ENCODE results near the gene PGBD1. TPM values are rescaled to one million over a fixed set of nuclear protein-coding genes. Genes with fewer than 3 reads are reported as not detected.
A peak's percentile ranks its signal among the peaks of the same experiment; 100 is the strongest.

Gene PGBD1
- total and polyA plus RNA-seq, 2 of the 13 experiments (the other 11 are each of a cell fraction or from before 2014, with no cell fraction given), result 3.6 to 6.9 TPM

GRCh38 chr6:28252009-28252975 lies 29.1 kb upstream of the PGBD1 start, which contains the start of gene ZKSCAN4 (continued):
- TF ChIP-seq, protein P1, sequence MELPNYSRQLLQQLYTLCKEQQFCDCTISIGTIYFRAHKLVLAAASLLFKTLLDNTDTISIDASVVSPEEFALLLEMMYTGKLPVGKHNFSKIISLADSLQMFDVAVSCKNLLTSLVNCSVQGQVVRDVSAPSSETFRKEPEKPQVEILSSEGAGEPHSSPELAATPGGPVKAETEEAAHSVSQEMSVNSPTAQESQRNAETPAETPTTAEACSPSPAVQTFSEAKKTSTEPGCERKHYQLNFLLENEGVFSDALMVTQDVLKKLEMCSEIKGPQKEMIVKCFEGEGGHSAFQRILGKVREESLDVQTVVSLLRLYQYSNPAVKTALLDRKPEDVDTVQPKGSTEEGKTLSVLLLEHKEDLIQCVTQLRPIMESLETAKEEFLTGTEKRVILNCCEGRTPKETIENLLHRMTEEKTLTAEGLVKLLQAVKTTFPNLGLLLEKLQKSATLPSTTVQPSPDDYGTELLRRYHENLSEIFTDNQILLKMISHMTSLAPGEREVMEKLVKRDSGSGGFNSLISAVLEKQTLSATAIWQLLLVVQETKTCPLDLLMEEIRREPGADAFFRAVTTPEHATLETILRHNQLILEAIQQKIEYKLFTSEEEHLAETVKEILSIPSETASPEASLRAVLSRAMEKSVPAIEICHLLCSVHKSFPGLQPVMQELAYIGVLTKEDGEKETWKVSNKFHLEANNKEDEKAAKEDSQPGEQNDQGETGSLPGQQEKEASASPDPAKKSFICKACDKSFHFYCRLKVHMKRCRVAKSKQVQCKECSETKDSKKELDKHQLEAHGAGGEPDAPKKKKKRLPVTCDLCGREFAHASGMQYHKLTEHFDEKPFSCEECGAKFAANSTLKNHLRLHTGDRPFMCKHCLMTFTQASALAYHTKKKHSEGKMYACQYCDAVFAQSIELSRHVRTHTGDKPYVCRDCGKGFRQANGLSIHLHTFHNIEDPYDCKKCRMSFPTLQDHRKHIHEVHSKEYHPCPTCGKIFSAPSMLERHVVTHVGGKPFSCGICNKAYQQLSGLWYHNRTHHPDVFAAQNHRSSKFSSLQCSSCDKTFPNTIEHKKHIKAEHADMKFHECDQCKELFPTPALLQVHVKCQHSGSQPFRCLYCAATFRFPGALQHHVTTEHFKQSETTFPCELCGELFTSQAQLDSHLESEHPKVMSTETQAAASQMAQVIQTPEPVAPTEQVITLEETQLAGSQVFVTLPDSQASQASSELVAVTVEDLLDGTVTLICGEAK (IDR thresholded peaks at IDR 0.05), result peak; percentile 90
- TF ChIP-seq, protein P1 (CRISPR knock-in tag; IDR thresholded peaks at IDR 0.05), result no peak; the same call in 1 of the 2 replicates
- TF ChIP-seq, protein P2, sequence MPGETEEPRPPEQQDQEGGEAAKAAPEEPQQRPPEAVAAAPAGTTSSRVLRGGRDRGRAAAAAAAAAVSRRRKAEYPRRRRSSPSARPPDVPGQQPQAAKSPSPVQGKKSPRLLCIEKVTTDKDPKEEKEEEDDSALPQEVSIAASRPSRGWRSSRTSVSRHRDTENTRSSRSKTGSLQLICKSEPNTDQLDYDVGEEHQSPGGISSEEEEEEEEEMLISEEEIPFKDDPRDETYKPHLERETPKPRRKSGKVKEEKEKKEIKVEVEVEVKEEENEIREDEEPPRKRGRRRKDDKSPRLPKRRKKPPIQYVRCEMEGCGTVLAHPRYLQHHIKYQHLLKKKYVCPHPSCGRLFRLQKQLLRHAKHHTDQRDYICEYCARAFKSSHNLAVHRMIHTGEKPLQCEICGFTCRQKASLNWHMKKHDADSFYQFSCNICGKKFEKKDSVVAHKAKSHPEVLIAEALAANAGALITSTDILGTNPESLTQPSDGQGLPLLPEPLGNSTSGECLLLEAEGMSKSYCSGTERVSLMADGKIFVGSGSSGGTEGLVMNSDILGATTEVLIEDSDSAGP (CRISPR knock-in tag; IDR thresholded peaks at IDR 0.05; ENCODE audit: borderline replicate concordance), result peak; percentile 10; the same call in 1 of the 2 replicates
- TF ChIP-seq, protein P3, sequence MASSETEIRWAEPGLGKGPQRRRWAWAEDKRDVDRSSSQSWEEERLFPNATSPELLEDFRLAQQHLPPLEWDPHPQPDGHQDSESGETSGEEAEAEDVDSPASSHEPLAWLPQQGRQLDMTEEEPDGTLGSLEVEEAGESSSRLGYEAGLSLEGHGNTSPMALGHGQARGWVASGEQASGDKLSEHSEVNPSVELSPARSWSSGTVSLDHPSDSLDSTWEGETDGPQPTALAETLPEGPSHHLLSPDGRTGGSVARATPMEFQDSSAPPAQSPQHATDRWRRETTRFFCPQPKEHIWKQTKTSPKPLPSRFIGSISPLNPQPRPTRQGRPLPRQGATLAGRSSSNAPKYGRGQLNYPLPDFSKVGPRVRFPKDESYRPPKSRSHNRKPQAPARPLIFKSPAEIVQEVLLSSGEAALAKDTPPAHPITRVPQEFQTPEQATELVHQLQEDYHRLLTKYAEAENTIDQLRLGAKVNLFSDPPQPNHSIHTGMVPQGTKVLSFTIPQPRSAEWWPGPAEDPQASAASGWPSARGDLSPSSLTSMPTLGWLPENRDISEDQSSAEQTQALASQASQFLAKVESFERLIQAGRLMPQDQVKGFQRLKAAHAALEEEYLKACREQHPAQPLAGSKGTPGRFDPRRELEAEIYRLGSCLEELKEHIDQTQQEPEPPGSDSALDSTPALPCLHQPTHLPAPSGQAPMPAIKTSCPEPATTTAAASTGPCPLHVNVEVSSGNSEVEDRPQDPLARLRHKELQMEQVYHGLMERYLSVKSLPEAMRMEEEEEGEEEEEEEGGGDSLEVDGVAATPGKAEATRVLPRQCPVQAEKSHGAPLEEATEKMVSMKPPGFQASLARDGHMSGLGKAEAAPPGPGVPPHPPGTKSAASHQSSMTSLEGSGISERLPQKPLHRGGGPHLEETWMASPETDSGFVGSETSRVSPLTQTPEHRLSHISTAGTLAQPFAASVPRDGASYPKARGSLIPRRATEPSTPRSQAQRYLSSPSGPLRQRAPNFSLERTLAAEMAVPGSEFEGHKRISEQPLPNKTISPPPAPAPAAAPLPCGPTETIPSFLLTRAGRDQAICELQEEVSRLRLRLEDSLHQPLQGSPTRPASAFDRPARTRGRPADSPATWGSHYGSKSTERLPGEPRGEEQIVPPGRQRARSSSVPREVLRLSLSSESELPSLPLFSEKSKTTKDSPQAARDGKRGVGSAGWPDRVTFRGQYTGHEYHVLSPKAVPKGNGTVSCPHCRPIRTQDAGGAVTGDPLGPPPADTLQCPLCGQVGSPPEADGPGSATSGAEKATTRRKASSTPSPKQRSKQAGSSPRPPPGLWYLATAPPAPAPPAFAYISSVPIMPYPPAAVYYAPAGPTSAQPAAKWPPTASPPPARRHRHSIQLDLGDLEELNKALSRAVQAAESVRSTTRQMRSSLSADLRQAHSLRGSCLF (CRISPR knock-in tag; IDR thresholded peaks at IDR 0.05; ENCODE audit: borderline replicate concordance), result no peak
- TF ChIP-seq NFKB2 (CRISPR knock-in tag; IDR thresholded peaks at IDR 0.05; ENCODE audit: borderline replicate concordance) (peak; percentile 12; the same call in 1 of the 2 replicates), GATA4 (IDR thresholded peaks at IDR 0.05; ENCODE audit: borderline replicate concordance, low read depth) (peak; percentile 25; the same call in 1 of the 2 replicates)

Measured in HepG2 (cell line).